ENCODE data around the gene UBL4A. TPM values are rescaled to one million over a fixed set of nuclear protein-coding genes. Genes with fewer than 3 reads are reported as not detected.

Gene UBL4A
- total and polyA plus RNA-seq, 2 of the 13 experiments (the other 11 are each of a cell fraction or from before 2014, with no cell fraction given), result 16.8 to 25.5 TPM

- Histone ChIP-seq H3K27ac (ENCODE audit: extremely low read length, insufficient read depth, low read length) (no peak overlapping the region), H4K20me1 (ENCODE audit: insufficient read depth, low read length) (no peaks in the 10 kb centered on the region), H3K4me3 (replicated peaks in 1 of 3; ENCODE audit: insufficient read depth in 1 of 3, low read depth in 2 of 3, low read length in 3 of 3) (no peak overlapping the region), H3K4me2 (ENCODE audit: low read depth, low read length) (no peak overlapping the region), H3K9ac (ENCODE audit: insufficient read depth, low read depth, low read length) (no peak overlapping the region), H3K27me3 (ENCODE audit: control insufficient read depth in 1 of 2, insufficient read depth in 2 of 2, low read length in 2 of 2) (no peaks in the 10 kb centered on the region), H2AFZ (ENCODE audit: low read length) (no peak overlapping the region), H3K9me3 (ENCODE audit: low read length) (no peaks in the 10 kb centered on the region), H3K79me2 (ENCODE audit: insufficient read depth, low read length) (no peaks in the 10 kb centered on the region), H3K36me3 (replicated peaks in 1 of 2; ENCODE audit: control insufficient read depth in 1 of 2, insufficient read depth in 2 of 2, low read length in 2 of 2) (peaks cover 5 to 6% of the 10 kb centered on the region in 2 experiments; a peak in 1 of 5 replicates), H3K4me1 (ENCODE audit: insufficient read depth, low read length) (peaks cover 12% of the 10 kb centered on the region; the same call in 1 of the 2 replicates)
- BruUV-seq (replicated peaks), result no TSS peak
- intact Hi-C loops (cut with micrococcal nuclease; ENCODE audit: unreplicated experiment), result no loop called here
- CTCF ChIA-PET (ENCODE audit: low intra/inter-chr PET ratio, low total read pairs), result no interaction called here
- POLR2A ChIA-PET, result interaction anchor here (1.0 kb wide), 1 partner anchor 10 kb away, joined by 4 read pairs; the partner anchor contains the start of gene LAGE3
- DNase-seq (ENCODE audit: low spot score) (no peak), ATAC-seq (no peak), FAIRE-seq (no peak)
- in situ Hi-C loops (cut with HindIII; ENCODE audit: extremely low pct_ligation_motif_present, low pct_unique_long_range_greater_than_20kb), result no loop called here
- no peak for TF ChIP-seq TERF1 (CRISPR knock-in tag; IDR thresholded peaks at IDR 0.05)
- no peak for TF ChIP-seq BATF2 (CRISPR knock-in tag; IDR thresholded peaks at IDR 0.05)
- no peak for TF ChIP-seq ZBTB21 (CRISPR knock-in tag; IDR thresholded peaks at IDR 0.05)
- no peak for TF ChIP-seq DNMT3B (CRISPR knock-in tag; conservative IDR thresholded peaks at IDR 0.05)
- TF ChIP-seq SYNCRIP (IDR thresholded peaks at IDR 0.05; ENCODE audit: insufficient read depth, low read depth, low read length), result no peak
- TF ChIP-seq PAWR (CRISPR knock-in tag; IDR thresholded peaks at IDR 0.05; ENCODE audit: borderline replicate concordance), result no peak
- TF ChIP-seq NFATC3 (CRISPR knock-in tag; IDR thresholded peaks at IDR 0.05), result no peak
- TF ChIP-seq NKX3-1 (CRISPR knock-in tag; IDR thresholded peaks at IDR 0.05), result no peak
- no peak for TF ChIP-seq JUN (CRISPR knock-in tag; IDR thresholded peaks at IDR 0.05)
- TF ChIP-seq ZNF34 (CRISPR knock-in tag; IDR thresholded peaks at IDR 0.05; ENCODE audit: borderline replicate concordance), result no peak
- TF ChIP-seq ZNF136 (CRISPR knock-in tag; IDR thresholded peaks at IDR 0.05; ENCODE audit: low read depth), result no peak
- no peak for TF ChIP-seq CSRNP1 (CRISPR knock-in tag; IDR thresholded peaks at IDR 0.05)
- 100% methylated on average over 3 of the region's 9 CpGs for WGBS (ENCODE audit: low lambda C conversion rate)
These were observed 17.3 kb downstream of the UBL4A start for GRCh38 chrX:154469114-154469513.
